Caco-2 (cell line): Measurements from ENCODE around the gene CPNE1. TPM values are rescaled to one million over a fixed set of nuclear protein-coding genes. Genes with fewer than 3 reads are reported as not detected.

Source experiments
- BruUV-seq: library from RNA; stranded (reverse); fragments of 400-500 nt; replicated peaks from 2 replicates; lab custom pipeline; 2021; lab: Mats Ljungman, UMichigan
- CTCF ChIA-PET: fragments of 300-600 bp; sonication (Branson Sonifier 250); formaldehyde crosslinking; loops from one replicate; lab custom pipeline; 2022; ENCODE audit warnings: antibody characterized with exemption; lab: Charles Lee
- POLR2A ChIA-PET: fragments of 300-600 bp; sonication (Branson Sonifier 250); formaldehyde crosslinking; loops from one replicate; lab custom pipeline; 2022; ENCODE audit warnings: antibody characterized with exemption; lab: Charles Lee
- DNase-seq, 2 experiments: peaks; one replicate each; pipeline versions ENCODE4 v3.0.0 to v3.0.0-alpha.2; 2020 to 2022
- H3K27me3 ChIP-seq: replicated peaks from 2 replicates; pipeline ENCODE4 v1.6.0; 2011; ENCODE audit warnings: low read length; ENCODE audit not compliant: control insufficient read depth, insufficient read depth
- H3K36me3 ChIP-seq: 2 replicates; pipeline ENCODE4 v1.5.1; 2011; ENCODE audit warnings: low read length; ENCODE audit not compliant: control insufficient read depth, insufficient read depth
- H3K4me1 ChIP-seq: fragments of 250-450 bp; sonication (Bioruptor Pico); 2 replicates; pipeline ENCODE4 v1.5.1; 2020; ENCODE audit warnings: mild to moderate bottlenecking
- H3K4me3 ChIP-seq: 2 replicates; pipeline ENCODE4 v1.5.1; 2011; ENCODE audit warnings: low read depth, mild to moderate bottlenecking, control low read depth, low read length
- H3K9me3 ChIP-seq: fragments of 250-450 bp; sonication (Bioruptor Pico); 2 replicates; pipeline ENCODE4 v1.5.1; 2020; ENCODE audit warnings: mild to moderate bottlenecking, moderate library complexity
- H3K27ac Mint-ChIP-seq: one replicate; pipeline ENCODE4 v1.8.0; 2022; ENCODE audit warnings: mixed read lengths; ENCODE audit not compliant: unreplicated experiment
- H3K27me3 Mint-ChIP-seq: one replicate; pipeline ENCODE4 v1.8.0; 2022; ENCODE audit warnings: mixed read lengths; ENCODE audit not compliant: insufficient read depth, unreplicated experiment
- H3K36me3 Mint-ChIP-seq: one replicate; pipeline ENCODE4 v1.8.0; 2022; ENCODE audit warnings: mild to moderate bottlenecking, mixed read lengths; ENCODE audit not compliant: insufficient read depth, unreplicated experiment
- H3K4me1 Mint-ChIP-seq: one replicate; pipeline ENCODE4 v1.8.0; 2022; ENCODE audit warnings: low read depth, mixed read lengths; ENCODE audit not compliant: unreplicated experiment
- H3K4me3 Mint-ChIP-seq: one replicate; pipeline ENCODE4 v1.8.0; 2022; ENCODE audit warnings: mild to moderate bottlenecking, moderate library complexity, mixed read lengths; ENCODE audit not compliant: unreplicated experiment
- H3K9me3 Mint-ChIP-seq: one replicate; pipeline ENCODE4 v1.8.0; 2022; ENCODE audit warnings: mixed read lengths; ENCODE audit not compliant: unreplicated experiment
- intact Hi-C: fragments of 100-400 bp; cut with micrococcal nuclease; formaldehyde crosslinking; loops from one replicate; pipeline ENCODE4 v1.10.0; 2022; ENCODE audit not compliant: unreplicated experiment
- total RNA-seq: library from RNA; stranded (reverse); gene quantifications from 2 replicates; pipeline ENCODE4 v1.2.3, GENCODE V29; 2022
- TF ChIP-seq, protein P1 (sequence below), 2 experiments: fragments of 200-600 bp in 1 of 2; IDR thresholded peaks; 1 replicate in 1 of 2; 2 replicates in 1 of 2; pipeline versions ENCODE4 v1.5.1 to v1.8.0; 2011 to 2022; ENCODE audit warnings: antibody characterized with exemption in 1 of 2, control low read depth in 1 of 2, inconsistent platforms in 1 of 2, low read depth in 1 of 2, low read length in 1 of 2, mild to moderate bottlenecking in 1 of 2, moderate library complexity in 1 of 2; ENCODE audit not compliant: insufficient read depth in 1 of 2, severe bottlenecking in 1 of 2, unreplicated experiment in 1 of 2

CPNE1 gene
- total RNA-seq, 1 experiment from 2014 or later: 833 TPM

DNA sequence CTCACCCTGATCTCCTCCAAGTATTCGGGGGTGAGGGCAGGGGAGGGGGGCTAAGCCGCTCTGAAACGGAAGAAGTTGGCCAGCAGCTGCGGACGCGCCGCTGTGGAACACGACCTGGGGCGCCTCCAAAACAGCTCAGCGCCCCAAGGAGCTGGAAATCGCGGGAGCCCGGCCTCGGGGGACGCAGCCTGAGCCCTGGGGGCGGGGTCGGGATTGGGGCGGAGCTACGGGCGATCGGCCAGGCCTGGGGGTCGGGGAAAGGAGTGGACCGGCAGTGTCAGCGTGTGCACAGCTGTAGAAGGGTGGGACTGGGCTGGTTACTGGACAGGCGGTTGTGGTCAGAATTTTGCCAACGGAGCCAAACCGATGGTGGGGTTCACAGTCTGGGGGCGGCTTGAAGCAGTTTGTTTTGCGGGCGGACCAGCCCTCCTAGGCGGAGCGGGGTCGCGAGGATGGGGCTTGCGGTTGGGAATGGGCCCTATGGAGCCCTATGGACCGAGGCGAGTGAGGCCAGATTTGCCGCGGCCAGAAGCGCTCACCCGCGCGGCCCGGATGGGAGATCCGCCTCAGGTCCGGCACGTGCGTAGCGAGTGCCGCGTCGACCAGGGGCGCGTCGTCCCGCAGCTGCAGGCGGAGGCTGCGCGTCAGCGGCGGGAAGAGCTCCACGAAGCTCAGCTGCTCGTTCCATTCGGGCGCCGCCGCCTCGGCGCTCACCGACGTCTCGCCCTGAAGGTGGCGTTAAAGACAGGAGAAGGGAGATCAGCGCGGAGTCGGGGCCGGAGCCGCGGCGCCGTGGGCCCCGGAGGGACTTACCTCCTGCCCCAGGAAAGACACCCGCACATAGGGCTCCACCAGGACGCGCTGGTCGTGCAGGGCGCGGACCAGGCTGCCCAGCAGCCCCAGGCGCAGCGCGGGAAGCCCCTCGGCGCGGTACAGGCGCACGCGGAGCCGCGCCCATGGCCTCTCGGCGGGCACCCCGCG, 63.4 kb downstream of the CPNE1 start:
- peak overlapping the region; percentile 51 for H3K4me3 ChIP-seq
- DNase-seq: peak; percentile 90
- Mint-ChIP-seq H3K27me3 (peaks cover 10% of the 10 kb centered on the region), H3K27ac (no peak overlapping the region), H3K36me3 (no peaks in the 10 kb centered on the region), H3K4me1 (no peaks in the 10 kb centered on the region), H3K4me3 (peak overlapping the region; percentile 68), H3K9me3 (no peaks in the 10 kb centered on the region)
- H3K27me3 ChIP-seq: no peaks in the 10 kb centered on the region
- H3K9me3 ChIP-seq: no peaks in the 10 kb centered on the region
- H3K4me1 ChIP-seq: peaks cover 5% of the 10 kb centered on the region; the same call in 1 of the 2 replicates
- TF ChIP-seq, protein P1, sequence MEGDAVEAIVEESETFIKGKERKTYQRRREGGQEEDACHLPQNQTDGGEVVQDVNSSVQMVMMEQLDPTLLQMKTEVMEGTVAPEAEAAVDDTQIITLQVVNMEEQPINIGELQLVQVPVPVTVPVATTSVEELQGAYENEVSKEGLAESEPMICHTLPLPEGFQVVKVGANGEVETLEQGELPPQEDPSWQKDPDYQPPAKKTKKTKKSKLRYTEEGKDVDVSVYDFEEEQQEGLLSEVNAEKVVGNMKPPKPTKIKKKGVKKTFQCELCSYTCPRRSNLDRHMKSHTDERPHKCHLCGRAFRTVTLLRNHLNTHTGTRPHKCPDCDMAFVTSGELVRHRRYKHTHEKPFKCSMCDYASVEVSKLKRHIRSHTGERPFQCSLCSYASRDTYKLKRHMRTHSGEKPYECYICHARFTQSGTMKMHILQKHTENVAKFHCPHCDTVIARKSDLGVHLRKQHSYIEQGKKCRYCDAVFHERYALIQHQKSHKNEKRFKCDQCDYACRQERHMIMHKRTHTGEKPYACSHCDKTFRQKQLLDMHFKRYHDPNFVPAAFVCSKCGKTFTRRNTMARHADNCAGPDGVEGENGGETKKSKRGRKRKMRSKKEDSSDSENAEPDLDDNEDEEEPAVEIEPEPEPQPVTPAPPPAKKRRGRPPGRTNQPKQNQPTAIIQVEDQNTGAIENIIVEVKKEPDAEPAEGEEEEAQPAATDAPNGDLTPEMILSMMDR (IDR thresholded peaks at IDR 0.05; ENCODE audit: insufficient read depth in 1 of 2, low read depth in 1 of 2, low read length in 1 of 2, severe bottlenecking in 1 of 2, unreplicated experiment in 1 of 2): peak; percentile 48 to 78
- intact Hi-C loops: loop anchor here (1.0 to 5.0 kb wide), 2 partner anchors 15 to 39 kb away; no protein-coding TSS in a partner anchor
- CTCF ChIA-PET: interaction anchor here (0.6 to 2.0 kb wide), 17 partner anchors 10 to 353 kb away, joined by 3 to 37 read pairs (median 4); partner anchors contain the start of genes ERGIC3, NFS1, ROMO1 and SCAND1
- no peaks in the 10 kb centered on the region for H3K36me3 ChIP-seq
- POLR2A ChIA-PET: interaction anchor here (0.6 to 1.5 kb wide), 4 partner anchors 15 to 141 kb away, joined by 3 to 6 read pairs (median 6); partner anchors contain the start of genes RBM39 and SPAG4
- no TSS peak for BruUV-seq

DNA sequence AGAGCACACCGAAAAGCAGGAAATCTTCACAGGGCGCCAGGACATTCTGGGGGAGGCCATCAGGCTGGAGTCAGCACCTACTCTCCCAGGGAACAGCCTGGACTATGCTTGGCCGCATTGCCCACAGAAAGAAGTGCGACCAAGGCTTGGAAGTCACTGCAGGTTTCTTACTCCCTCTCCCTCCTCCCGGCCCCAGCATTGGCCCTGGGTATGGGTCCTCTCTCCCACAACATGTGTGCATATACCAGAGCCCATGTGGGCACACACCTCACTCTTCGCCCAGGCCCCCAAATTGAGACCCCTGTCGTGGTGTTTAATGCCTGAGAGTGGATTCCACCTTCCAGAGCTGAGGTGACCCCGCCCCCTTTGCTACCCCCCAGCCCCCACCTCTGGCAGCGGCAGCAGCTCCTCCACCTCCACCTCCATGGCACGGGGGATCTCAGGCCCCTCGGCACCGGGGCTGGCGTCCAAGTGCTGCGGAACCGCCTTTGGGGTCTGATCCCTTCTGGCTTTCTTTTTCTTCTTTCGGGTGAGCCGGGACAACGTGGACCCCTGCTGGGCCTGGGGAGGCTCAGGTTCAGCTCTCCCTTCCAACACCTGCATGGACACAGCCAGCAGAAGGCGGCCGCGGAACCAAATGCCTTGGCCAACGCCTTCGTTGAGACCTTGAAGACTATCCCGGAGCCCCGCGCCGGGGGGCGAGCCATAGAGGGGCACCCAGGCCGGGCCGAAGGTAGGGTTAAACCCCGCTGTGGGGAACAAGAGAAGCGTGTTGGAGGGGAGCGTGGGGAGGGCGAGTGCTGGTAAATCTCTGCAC, 64.3 kb downstream of the CPNE1 start:
- Mint-ChIP-seq H3K36me3 (no peaks in the 10 kb centered on the region), H3K4me3 (peak overlapping the region; percentile 68), H3K27ac (no peak overlapping the region), H3K27me3 (peaks cover 10% of the 10 kb centered on the region), H3K4me1 (no peaks in the 10 kb centered on the region), H3K9me3 (no peaks in the 10 kb centered on the region)
- no peak for DNase-seq
- no peaks in the 10 kb centered on the region for H3K27me3 ChIP-seq
- no peaks in the 10 kb centered on the region for H3K9me3 ChIP-seq
- no peaks in the 10 kb centered on the region for H3K36me3 ChIP-seq
- POLR2A ChIA-PET: no interaction called here
- BruUV-seq: no TSS peak
- no peak overlapping the region for H3K4me3 ChIP-seq
- CTCF ChIA-PET: interaction anchor here (1.3 to 2.0 kb wide), 10 partner anchors 11 to 354 kb away, joined by 3 to 37 read pairs (median 5); partner anchors contain the start of genes ERGIC3, SCAND1 and SPAG4
- intact Hi-C loops: loop anchor here (5.0 kb wide), 1 partner anchor 38 kb away; no protein-coding TSS in a partner anchor
- peaks cover 5% of the 10 kb centered on the region; the same call in 1 of the 2 replicates for H3K4me1 ChIP-seq
- TF ChIP-seq, protein P1 (IDR thresholded peaks at IDR 0.05; ENCODE audit: insufficient read depth in 1 of 2, low read depth in 1 of 2, low read length in 1 of 2, severe bottlenecking in 1 of 2, unreplicated experiment in 1 of 2): no peak
